ENCODE results near the gene TFB2M.

Gene TFB2M

GRCh38 chr1:246550402-246550801, 15.7 kb downstream of the TFB2M start:
- DNase-seq = no peak

- no peak for DNase-seq
Measured at GRCh38 chr1:246549665-246550064, 16.4 kb downstream of the TFB2M start.

GRCh38 chr1:246544001-246544400, 22.1 kb downstream of the TFB2M start:
- no peak for DNase-seq

- DNase-seq = no peak
Measured at GRCh38 chr1:246540738-246541491, 25.1 kb downstream of the TFB2M start.

- no peak for DNase-seq
Measured at GRCh38 chr1:246537887-246538286, 28.2 kb downstream of the TFB2M start.

- DNase-seq = no peak
Measured at GRCh38 chr1:246537441-246537840, 28.6 kb downstream of the TFB2M start.

GRCh38 chr1:246534114-246534513, 31.9 kb downstream of the TFB2M start:
- no peak for DNase-seq

GRCh38 chr1:246533371-246533905, 32.6 kb downstream of the TFB2M start:
- no peak for DNase-seq

GRCh38 chr1:246532519-246532918, 33.5 kb downstream of the TFB2M start:
- DNase-seq = no peak

- no peak for DNase-seq
Measured at GRCh38 chr1:246530482-246530881, 35.6 kb downstream of the TFB2M start.

- no peak for DNase-seq
Measured at GRCh38 chr1:246528933-246529731, 36.9 kb downstream of the TFB2M start.

- peak; percentile 9 for DNase-seq
Measured at GRCh38 chr1:246527402-246528088, 38.5 kb downstream of the TFB2M start.

GRCh38 chr1:246526915-246527314, 39.1 kb downstream of the TFB2M start:
- DNase-seq = no peak

GRCh38 chr1:246526380-246526779, 39.7 kb downstream of the TFB2M start:
- no peak for DNase-seq

- DNase-seq = no peak
Measured at GRCh38 chr1:246519514-246519913, 46.5 kb downstream of the TFB2M start.

GRCh38 chr1:246518456-246519205, 47.4 kb downstream of the TFB2M start:
- DNase-seq = no peak

GRCh38 chr1:246517391-246517790, 48.7 kb downstream of the TFB2M start:
- no peak for DNase-seq

GRCh38 chr1:246516126-246516525, 49.9 kb downstream of the TFB2M start:
- DNase-seq = no peak

GRCh38 chr1:246515390-246516005, 50.6 kb downstream of the TFB2M start:
- DNase-seq = no peak

GRCh38 chr1:246513619-246514343, 52.3 kb downstream of the TFB2M start:
- no peak for DNase-seq

GRCh38 chr1:246513041-246513440, 53.0 kb downstream of the TFB2M start:
- DNase-seq = no peak
